SHP77 treated with DMSO at 0.1 percent for 48 hours (cell line): ENCODE measurements around the gene RFESD.
A peak's percentile ranks its signal among the peaks of the same experiment; 100 is the strongest.
"Not testable (repeated sequence)": the region's sequence is repeated elsewhere in the genome, so short reads cannot be mapped to it uniquely, and the experiment has no call there.

Experiments
- DNase-seq: peaks from one replicate; lab custom pipeline; 2025; lab: John Stamatoyannopoulos, UW

Gene RFESD

DNA sequence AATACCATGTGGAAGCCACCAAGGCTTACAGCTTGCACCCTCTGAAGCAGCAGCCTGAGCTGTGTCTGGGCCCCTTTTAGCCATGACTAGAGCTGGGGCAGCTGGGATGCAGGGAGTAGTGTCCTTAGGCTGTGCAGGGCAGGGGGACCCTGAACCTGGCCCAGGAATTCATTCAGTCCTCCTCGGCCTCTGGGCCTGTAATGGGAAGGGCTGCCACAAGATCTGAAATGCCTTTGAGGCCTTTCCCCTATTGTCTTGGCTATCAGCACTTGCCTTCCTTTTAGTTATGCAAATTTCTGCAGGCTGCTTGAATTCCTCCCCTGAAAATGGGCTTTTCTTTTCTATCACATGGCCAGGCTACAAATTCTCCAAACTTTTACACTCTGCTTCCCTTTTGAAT lies 17.6 kb upstream of the RFESD start:
- DNase-seq, result no peak

DNA sequence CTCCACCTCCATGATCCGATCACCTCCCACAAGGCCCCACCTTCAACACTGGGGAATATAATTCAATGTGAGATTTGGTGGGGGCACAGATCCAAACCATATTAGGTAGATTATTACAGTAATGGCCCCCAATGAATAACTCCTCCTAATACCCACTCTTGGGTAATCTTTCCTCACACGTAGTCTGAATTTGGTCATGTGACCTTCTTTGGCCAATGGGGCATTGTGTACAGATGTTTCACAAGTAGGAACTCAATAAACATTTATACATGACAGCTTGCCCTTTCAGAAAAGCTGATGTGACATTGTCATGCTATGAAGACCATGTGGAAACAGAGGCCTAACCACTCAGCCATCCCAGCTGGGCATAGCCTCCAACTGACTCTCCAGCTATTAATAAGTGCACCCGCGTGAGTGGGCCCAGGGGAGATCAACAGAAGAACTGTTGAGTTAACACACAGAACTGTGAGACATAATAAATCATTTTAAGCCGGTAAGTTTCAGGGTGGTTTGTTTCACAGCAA lies 16.1 kb upstream of the RFESD start:
- DNase-seq, result no peak

DNA sequence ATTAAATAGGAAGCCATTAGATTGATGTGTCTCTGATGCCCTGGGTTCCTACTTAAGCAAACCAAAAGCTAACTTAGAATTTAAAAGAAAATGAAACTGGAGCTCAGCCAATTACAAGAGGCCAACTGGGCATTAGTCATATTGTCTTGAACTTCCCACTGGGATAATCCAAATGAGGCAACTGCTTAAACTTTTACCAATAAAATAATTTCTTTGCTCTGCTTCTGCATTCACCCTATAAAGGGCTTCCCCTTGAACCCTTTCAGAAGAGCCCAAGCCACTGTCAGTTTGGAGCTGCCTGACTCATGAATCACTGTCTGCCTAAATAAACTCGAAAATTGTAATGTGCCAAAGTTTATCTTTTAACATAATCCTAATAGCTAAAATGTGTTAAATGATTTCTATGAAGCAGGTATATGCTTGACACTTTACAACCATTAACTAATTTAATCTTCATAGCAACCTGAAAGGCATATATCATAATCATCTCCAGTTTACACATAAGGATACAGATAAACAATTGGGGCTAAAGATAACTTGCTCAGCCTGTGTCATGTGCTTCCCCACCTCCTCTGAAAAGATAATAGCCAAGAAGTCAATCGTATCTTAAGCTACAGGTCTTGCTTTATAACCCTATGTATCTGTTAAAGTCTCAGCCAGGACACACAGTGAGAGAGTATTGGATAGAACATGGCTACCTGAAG lies 15.2 kb upstream of the RFESD start:
- no peak for DNase-seq

DNA sequence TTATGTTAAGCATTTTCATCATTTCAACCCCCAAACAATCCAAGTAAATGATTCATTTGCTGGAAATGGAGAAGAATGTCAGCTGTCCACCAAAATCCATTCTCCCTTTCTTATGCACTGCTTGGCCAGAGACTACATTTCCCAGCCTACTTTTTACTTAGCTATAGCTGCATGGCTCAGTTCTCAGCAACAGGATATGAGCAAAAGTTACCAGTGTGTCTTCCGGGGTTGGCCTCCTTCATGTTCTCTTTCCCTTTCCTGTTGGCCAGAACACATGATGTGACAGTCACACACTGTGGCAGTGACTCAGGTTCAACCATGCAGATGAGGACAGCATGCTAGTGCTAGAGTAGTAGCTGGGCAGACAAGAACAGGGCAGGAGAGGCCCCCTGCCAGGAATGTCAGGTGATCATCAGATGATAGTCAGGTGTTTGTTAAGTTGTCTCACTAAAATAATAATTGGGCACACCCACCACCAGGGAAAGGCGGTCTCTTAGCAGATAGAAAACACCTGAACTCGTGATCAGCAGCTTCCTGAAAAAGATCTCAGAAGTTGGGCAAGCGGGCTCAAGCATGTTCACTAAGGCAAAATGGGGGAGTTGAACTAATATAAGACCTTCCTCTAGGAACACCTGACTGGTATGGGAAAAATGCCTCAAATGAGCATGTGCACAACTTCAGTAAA lies 14.4 kb upstream of the RFESD start:
- DNase-seq, result no peak

DNA sequence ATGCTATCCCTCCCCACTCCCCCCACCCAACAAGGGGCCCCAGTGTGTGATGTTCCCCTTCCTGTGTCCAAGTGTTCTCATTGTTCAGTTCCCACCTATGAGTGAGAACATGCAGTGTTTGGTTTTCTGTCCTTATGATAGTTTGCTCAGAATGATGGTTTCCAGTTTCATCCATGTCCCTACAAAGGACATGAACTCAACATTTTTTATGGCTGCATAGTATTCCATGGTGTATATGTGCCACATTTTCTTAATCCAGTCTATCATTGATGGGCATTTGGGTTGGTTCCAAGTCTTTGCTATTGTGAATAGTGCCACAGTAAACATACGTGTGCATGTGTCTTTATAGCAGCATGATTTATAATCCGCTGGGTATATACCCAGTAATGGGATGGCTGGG lies 13.6 kb upstream of the RFESD start:
- DNase-seq, result not testable (repeated sequence)

DNA sequence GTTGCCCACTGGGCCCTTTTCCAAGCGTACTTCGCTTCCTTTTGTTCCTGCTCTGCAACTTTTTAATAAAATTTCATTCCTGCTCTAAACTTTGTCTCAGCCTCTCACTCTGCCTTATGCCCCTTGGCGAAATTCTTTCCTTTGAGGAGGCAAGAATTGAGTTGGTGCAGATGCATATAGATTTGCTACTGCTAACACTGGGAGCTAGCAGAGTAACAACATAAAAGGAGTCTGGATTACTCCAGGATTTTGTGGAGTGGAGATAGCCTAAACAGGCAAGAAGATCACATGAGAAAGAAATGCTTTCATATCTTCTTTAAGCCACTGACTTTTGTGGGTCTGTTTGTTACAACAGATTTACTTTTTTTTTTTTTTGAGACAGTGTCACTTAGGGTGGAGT lies 12.9 kb upstream of the RFESD start:
- DNase-seq, result no peak

DNA sequence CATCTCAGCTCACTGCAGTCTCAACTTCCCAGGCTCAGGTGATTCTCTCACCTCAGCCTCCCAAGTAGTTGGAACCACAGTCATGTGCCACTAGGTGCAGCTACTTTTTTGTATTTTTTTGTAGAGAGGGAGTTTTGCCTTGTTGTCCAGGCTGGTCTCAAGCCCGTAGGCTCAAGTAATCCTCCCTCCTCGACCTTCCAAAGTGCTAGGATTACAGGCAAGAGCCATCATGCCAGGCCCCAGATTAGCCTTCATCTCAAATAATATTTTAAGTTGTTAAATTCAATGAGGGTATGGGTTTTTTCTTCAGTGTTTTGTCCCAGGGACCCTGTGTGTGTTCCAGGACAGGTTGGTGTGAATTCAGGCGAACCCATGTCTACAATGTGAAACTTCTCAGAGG lies 12.5 kb upstream of the RFESD start:
- DNase-seq, result no peak

DNA sequence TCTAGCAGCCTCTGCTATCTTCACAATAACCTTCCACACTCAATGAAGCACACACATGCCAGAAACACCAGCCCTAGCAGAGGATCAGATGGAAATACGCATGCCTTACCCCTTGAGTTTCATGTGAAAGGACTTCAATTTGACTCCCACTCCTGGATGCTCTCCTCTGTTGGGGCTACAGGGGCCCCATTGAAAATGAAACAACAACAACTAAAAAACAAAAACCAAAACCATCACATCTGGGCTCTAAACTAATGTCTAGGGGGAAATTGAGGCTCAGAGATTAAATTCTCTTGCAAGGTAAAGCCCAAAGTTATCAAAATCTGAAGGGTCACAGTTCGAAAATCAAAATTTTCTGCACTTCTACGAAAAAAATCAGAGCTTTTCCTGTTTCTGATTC lies 7.9 kb upstream of the RFESD start:
- no peak for DNase-seq

DNA sequence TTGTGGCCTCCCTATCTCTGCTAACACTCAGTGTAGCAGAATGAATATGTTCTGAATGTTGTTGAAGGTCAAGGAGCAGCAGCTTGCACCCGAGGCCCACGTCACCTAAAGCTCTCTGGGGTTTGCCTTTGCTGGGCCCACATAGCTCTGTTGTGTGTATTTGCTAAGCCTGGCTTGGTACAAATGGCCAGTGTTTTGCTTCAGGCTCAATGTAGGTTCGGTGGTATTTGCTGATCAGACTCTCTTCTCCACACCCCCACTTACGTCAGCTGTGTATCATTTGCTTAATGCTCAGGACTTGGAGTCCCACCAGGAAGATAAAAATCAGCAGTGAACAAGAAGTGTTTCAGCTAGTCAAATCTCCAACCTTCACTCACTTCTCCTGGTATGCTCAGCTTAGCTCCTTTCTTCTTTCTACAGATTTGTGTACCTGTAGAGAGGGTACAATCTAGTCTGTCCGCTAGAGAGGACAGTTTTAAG lies 4.8 kb upstream of the RFESD start:
- no peak for DNase-seq

DNA sequence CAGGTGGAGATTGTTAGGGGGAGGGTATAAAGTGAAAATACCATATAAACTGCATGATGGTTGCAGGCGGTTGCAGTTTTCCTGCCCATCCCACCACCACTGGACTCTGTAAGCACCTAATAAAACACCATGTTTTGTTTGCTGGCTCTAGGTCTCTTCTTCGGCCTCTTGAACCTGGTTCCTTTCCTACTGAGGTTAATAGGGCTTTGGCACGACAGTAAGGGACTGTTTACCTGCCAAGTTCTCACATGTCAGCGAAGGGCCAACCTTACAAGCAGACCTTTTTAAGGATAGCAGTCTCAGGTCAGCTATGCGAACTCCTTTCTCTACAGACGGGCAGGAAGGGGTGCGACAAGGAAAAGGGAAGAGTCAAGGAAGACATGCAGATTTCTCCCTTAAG lies 3.4 kb upstream of the RFESD start:
- DNase-seq, result no peak

DNA sequence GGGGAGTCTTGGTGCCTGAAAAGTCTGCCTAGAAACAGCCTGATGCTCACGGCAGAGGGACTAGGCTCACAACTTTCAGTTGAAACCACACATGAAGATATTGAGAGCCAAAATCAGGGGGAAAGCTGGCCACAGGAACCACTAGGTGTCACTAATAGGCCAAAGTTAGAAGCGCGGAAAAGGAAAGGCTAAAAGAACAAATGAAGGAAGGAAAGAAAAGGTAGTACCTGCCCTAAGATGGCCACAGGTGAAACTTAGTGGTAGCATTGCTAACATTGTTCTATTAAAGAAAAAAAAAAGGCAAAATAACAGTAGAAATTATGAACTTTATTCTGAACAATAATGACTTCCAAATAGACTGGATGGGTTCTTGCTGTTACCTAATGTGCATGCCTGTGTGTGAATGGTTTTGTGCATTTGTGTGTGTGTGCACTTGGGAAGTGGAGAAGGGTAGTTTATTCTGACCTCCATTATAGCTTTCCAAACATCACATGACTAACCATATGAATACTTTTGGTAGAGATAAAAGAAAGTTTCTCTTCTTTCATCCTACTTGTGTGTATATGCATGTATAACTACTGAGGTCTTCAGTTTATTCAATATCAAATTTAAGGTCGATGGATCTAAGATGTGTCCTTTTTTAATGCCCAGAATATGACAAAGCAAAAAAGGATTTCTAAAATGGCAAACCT lies 2.1 kb upstream of the RFESD start:
- DNase-seq, result peak; percentile 42

DNA sequence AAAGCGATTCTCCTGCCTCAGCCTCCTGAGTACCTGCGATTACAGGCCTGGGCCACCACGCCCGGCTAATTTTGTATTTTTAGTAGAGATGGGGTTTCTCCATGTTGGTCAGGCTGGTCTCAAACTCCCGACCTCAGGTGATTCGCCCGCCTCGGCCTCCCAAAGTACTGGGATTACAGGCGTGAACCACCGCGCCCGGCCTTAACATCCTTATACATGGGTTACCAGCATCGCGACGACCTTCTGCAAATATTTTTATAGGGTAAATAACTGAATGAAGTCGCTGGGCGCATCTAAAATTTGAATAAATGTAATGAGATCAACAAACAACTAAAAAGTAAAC lies 380 bp upstream of the RFESD start:
- not testable (repeated sequence) for DNase-seq

DNA sequence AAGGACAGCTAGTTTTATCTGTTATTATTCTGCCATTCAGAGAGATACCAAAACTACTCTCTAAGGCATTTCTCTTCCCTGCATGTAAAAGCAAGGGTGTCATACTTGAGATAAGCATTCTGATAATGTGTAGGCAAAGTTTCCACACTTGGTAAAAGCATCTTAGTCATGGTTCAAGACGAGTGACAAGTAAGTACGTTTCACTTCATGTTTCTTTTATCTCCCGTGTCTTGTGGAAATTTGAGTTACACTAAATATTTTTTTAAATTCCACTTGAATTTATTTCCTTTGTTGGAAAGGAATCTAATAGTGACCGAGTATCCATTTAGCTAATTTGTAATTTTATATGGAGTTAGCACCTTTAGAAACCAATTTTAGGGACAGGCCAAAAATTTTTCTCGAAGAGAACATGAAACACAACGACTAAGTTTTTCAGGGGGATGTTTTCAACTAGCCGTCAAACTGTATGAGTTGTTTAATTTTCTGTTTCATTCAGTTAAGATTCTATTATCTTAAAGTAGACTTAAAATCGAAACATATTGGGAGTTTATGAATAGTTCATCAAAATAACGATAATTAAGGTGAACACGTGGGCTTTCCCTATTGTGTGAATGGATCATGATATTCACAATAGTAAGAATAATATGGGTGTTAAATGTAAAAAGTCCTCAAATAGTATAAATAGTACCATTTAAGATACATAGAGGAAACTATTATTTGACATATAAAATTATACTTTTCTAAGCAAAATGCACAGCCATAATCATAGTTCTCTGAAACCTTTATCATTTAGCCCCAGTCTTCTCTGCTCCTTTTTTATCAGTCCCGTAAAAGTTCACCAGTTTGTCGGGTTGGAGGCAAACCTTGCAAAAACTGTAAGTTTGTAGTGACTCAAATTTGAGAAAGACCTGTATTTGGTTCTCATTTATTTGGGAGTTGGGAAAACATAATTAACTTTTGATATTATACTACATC lies 1.6 kb downstream of the RFESD start:
- DNase-seq, result no peak

DNA sequence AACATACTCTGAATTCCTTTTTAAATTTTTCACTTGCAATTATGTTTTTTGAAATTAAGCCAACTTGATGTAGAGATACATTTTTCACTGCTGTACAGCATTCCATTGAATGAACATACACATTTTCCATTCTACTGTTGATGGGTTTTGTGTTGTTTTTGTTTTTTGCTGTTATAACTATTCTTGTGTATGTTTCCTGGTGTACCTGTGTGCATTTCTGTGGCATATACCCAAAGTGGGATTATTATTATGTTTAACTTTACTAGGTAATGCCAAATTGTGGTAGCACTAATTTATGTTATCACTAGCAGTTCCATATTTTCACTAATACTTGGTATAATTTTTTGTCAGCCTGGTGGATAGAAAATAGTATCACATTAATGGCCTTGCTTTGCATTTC lies 2.7 kb downstream of the RFESD start:
- no peak for DNase-seq

DNA sequence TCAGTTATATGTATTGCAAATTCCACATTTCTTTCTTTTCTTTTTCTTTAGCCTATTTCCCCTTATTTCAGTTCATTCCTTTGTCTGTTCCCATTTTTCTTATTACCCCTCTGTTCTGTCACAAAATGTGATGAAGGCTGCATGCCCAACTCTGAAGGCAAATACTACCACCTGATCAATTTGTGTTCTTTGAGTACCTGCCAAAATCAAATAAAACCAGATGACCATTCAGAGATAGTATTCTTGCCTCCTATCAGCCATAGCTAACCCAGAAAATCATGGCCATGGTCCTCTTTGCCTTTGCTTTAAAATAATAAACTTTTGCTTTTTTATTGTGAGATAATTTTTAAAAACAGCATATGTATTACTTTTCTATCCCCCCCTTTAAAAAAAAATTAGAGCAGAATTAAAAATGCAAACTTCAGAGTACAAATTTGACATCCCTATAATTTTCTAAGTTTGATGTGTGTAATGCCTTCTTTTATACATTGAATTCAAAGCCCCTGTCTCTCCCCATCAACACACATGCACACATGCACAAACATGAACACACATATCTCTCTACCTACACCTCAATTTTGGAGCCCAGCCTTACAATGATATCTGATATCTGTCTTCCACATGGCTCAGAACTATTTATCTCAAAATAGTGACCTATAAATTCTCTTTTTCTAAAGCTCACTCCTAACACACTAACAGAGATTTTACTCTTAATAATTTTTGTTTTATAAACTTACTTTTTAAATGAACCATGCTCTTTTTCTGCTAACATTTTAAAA lies 3.5 kb downstream of the RFESD start:
- no peak for DNase-seq

DNA sequence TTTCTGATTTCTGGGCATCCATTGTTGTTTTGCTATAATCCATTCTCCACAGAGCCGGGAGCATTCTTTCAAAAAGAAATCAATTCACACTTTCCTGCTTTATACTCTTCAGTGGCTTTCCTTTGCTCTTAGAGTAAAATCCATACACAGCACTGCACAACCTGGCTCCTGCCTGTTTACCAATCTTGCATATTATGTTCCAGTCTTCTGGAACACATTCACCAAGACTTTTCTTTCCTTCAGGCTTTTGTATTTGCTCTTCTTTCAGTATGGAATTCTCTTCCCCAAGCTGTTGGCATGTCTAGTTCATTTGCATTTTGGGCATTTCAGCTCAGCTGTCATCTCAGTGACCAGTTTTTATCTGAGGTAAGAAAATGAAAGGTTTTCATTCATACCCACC lies 6.3 kb downstream of the RFESD start:
- no peak for DNase-seq

DNA sequence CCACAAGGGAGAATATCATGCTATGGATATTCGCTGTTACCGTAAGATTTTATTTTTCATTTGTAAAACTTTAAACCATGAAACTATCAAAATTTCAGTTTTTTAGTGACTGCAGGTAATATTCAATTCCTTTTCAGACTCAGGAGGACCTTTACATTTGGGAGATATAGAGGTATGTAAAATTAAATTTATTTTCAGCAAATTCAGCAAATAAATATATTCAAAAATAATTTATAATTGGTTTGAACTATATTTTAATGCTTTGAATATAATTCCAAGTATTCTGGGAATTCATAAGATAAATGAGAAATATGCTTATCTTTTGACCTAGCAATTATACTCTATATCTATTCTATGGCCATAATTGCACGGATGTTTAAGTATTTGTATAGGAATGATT lies 7.6 kb downstream of the RFESD start:
- DNase-seq, result no peak

DNA sequence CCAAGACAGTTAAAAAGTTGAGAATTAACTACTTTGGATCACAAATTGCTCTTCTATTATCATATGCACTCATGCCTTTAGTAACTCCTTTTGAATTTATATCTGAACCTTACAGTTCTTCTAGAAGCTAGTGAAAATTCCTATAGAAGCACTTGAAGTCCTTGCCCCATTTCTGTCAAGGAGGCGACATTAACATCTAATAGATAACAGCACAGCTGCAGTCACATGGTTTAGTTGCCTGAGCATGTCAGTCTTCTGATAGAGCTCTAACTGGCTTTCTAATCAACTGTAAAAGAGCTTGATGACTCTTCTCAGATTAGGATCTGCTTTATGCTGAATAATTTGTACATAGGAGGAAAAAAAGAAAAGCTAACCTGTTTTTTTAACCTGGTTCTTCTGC lies 9.0 kb downstream of the RFESD start:
- DNase-seq, result no peak

DNA sequence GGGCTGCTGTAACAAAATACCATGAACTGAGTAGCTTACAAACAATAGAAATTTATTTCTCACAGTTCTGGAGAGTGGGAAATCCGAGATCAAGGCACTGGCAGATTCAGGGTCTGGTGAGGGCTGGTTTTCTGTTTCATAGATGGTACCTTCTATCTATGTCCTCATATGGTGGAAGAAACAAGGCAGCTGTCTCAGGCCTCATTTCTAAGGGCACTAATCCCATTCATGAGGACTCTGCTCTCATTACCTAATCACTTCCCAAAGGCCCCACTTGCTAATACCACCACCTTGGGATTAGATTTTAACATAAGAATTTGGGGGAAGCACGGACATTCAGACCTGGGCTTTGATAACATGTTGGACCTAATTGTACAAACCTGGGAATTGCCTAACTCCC lies 13.5 kb downstream of the RFESD start:
- DNase-seq, result no peak

DNA sequence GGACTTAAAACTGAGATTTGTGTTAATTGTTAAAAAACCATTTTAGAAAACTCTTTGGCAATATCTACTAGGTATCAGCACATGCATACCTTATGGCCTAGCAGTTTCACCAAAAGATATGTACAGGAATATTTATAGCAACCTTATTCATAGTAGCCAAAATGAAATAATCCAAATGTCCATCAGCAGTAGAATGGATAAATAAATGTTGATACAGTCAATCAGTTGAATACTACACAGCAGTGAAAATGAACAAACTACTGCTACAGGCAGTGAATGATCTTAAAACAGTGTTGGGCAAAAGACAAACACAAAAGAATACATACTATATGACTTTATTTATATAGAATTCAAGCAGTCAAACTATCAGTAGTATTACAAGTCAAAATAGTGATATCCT lies 16.4 kb downstream of the RFESD start:
- DNase-seq, result no peak

DNA sequence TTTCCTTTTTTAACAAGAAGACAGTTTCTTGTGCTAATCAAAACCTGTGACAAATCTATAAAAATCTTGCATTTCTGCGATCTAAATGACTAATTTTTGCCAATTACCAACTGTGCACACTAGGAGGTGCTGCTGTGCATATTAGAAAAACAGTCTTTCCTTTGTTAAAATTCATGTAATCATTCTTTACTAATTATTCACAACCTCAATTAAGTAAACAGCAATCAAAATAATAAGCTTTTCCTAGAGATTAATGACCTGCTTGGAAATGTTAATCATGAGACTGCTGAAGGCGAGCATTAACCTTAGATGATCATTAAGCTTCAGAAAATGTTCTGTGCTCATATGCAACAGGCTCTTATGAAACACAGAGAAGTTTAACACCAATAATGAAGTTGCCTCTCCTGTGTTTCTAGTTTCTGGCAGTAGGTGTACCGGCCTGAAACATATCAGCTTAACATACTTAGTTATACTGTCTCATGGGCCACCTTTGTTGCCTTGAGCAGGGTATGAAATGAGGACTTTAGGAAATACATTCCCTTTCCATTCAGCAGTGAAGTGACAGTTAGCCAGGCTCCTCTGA lies 17.7 kb downstream of the RFESD start:
- peak; percentile 4 for DNase-seq
